Measurements from ENCODE around the gene ZXDC. TPM values are rescaled to one million over a fixed set of nuclear protein-coding genes. Genes with fewer than 3 reads are reported as not detected.
A peak's percentile ranks its signal among the peaks of the same experiment; 100 is the strongest.

The ZXDC gene
- total RNA-seq, 4 donors from 2014 or later, result 22.7 to 47.0 (median 27.9) TPM

- DNase-seq (ENCODE audit: low spot score) (no peak), ATAC-seq (ENCODE audit: low FRiP score) (no peak)
- TF ChIP-seq CTCF (IDR thresholded peaks at IDR 0.05), result no peak
These were observed 13.3 kb upstream of the ZXDC start for GRCh38 chr3:126488886-126489569.

GRCh38 chr3:126488185-126488584, 12.5 kb upstream of the ZXDC start:
- DNase-seq (ENCODE audit: low spot score) (no peak), ATAC-seq (ENCODE audit: low FRiP score) (no peak)
- TF ChIP-seq CTCF (IDR thresholded peaks at IDR 0.05), result no peak

GRCh38 chr3:126487151-126487771, 11.6 kb upstream of the ZXDC start:
- DNase-seq (ENCODE audit: low spot score), result no peak
- ATAC-seq (ENCODE audit: low FRiP score), result peak; percentile 32
- no peak for TF ChIP-seq CTCF (IDR thresholded peaks at IDR 0.05)

- no peak for TF ChIP-seq CTCF (IDR thresholded peaks at IDR 0.05)
- DNase-seq (ENCODE audit: low spot score) (no peak), ATAC-seq (ENCODE audit: low FRiP score) (no peak)
These were observed 10.7 kb upstream of the ZXDC start for GRCh38 chr3:126486360-126486847.

- DNase-seq (ENCODE audit: low spot score), result no peak
- TF ChIP-seq CTCF (IDR thresholded peaks at IDR 0.05), result no peak
- ATAC-seq (ENCODE audit: low FRiP score), result no peak
These were observed 10.3 kb upstream of the ZXDC start for GRCh38 chr3:126485956-126486355.

GRCh38 chr3:126485176-126485897, 9.6 kb upstream of the ZXDC start:
- no peak for TF ChIP-seq CTCF (IDR thresholded peaks at IDR 0.05)
- ATAC-seq (ENCODE audit: low FRiP score), result no peak
- no peak for DNase-seq (ENCODE audit: low spot score)

Measured in omental fat pad (tissue), 4 donors.